Stomach smooth muscle (tissue), 2 donors: Measurements from ENCODE around the gene MAP3K21.

Experiments used
- H3K27ac ChIP-seq: one replicate; pipeline ENCODE4 v1.7.0; 2013; ENCODE audit warnings: mild to moderate bottlenecking, low read length, inconsistent platforms
- H3K27me3 ChIP-seq, 2 donors: one replicate each; pipeline ENCODE4 v1.7.0; 2013; ENCODE audit warnings: low read length in 2 of 2; ENCODE audit not compliant: insufficient read depth in 2 of 2, control insufficient read depth in 1 of 2
- H3K36me3 ChIP-seq, 2 donors: one replicate each; pipeline ENCODE4 v1.7.0; 2013; ENCODE audit warnings: low read length in 2 of 2; ENCODE audit not compliant: control insufficient read depth in 2 of 2, insufficient read depth in 2 of 2
- H3K4me1 ChIP-seq: one replicate; pipeline ENCODE4 v1.7.0; 2013; ENCODE audit warnings: low read length; ENCODE audit not compliant: control insufficient read depth, insufficient read depth
- H3K4me3 ChIP-seq, 2 donors: one replicate each; pipeline ENCODE4 v1.7.0; 2013; ENCODE audit warnings: low read length in 2 of 2
- H3K9ac ChIP-seq, 2 donors: one replicate each; pipeline ENCODE4 v1.7.0; 2013; ENCODE audit warnings: low read length in 2 of 2, mild to moderate bottlenecking in 1 of 2
- H3K9me3 ChIP-seq, 2 donors: one replicate each; pipeline ENCODE4 v1.7.0; 2013; ENCODE audit warnings: low read length in 2 of 2; ENCODE audit not compliant: control insufficient read depth in 2 of 2
- donor health status: healthy.
- donor health status: Pancreatic carcinoma.

The MAP3K21 gene

DNA sequence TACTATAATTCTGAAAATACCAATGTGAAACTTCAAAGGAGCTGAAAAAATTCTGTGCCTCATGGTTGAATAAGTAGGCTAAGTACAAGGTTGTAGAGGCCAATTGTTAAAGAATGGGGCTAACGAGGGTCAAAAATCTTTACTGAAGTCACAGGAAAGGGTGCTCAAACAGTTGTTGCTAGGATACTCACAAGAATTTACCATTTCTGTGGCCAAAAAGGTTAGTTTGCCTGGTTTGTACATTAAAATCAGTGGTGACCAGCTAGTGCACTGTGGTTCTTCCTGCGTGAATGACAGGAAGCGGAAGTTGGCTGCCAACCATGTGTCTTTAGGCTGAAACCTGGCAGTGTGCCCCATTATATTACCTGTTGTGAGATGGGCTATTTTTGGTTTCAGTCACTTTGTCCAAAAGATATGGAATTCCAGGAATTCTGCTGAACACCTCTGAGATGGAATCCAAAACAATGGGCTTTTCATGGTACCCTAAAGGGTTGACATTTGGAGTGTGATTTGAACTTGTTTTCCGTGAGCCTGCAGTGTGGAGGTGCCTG, 13.5 kb downstream of the MAP3K21 start:
- H3K36me3 ChIP-seq, result no peaks in the 10 kb centered on the region
- H3K4me1 ChIP-seq, result no peaks in the 10 kb centered on the region
- no peak overlapping the region for H3K4me3 ChIP-seq
- no peak overlapping the region for H3K27ac ChIP-seq
- peaks cover 0 to 2% of the 10 kb centered on the region in 2 donors for H3K27me3 ChIP-seq
- H3K9me3 ChIP-seq, result no peaks in the 10 kb centered on the region
- no peak overlapping the region for H3K9ac ChIP-seq

DNA sequence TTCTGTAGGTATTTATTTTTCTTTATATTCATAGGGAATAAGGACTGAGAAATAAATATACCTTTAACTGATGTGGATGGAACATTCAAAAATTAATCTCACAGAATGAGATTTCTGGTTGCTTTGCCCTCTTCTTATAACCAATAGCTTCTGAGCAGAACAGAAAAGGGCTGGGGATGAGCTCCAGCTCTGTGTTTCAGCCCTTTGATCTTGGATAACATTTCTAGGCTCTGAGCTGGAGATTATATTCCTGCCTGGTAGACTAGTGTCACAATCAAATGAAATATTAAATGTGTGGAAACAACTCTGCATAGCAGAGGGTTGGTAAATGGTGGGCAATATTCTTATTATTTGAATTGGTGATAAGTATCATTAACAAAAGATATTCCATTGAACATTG, 14.6 kb downstream of the MAP3K21 start:
- H3K9ac ChIP-seq, result no peak overlapping the region
- H3K4me1 ChIP-seq, result no peaks in the 10 kb centered on the region
- peaks cover 0 to 2% of the 10 kb centered on the region in 2 donors for H3K27me3 ChIP-seq
- no peaks in the 10 kb centered on the region for H3K36me3 ChIP-seq
- no peak overlapping the region for H3K27ac ChIP-seq
- no peak overlapping the region for H3K4me3 ChIP-seq
- H3K9me3 ChIP-seq, result no peaks in the 10 kb centered on the region

DNA sequence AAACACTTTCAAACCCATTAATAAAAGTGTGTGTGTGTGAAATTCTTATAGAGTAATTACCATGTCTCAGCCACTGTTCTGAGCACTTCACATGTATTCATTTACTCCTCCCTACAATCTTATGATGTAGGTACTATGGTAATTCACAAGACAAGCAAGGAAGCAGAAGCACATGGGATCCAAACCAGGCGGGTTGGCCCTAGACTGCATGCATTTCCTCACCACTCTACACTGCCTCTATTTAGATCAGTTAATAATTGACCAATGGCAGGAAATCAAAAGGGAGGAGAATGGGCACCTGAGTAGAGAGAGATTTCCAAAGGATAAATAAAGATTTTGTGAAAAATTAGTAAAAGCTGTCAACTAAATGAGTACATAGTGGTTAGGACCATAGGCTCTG, 15.7 kb downstream of the MAP3K21 start:
- no peaks in the 10 kb centered on the region for H3K9me3 ChIP-seq
- H3K4me1 ChIP-seq, result no peaks in the 10 kb centered on the region
- no peak overlapping the region for H3K27ac ChIP-seq

DNA sequence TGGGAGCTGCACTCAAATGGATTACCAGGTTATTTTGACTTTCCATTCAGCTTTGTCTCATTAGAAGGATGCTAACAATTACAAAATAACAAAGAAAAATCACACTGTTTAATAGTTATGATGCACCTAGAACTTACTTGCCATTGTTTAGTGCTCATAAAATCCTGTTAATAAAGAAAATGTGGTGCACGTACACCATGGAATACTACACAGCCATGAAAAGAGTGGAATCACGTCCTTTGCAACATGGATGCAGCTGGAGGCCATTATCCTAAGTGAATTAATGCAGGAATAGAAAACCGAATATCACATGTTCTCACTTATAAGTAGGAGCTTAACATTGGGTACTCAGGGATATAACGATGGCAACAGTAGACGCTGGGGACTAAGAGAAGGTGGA, 19.8 kb downstream of the MAP3K21 start:
- H3K27me3 ChIP-seq, result no peaks in the 10 kb centered on the region
- H3K9me3 ChIP-seq, result no peaks in the 10 kb centered on the region
- no peaks in the 10 kb centered on the region for H3K4me1 ChIP-seq
- no peaks in the 10 kb centered on the region for H3K36me3 ChIP-seq
- H3K9ac ChIP-seq, result no peak overlapping the region
- no peak overlapping the region for H3K4me3 ChIP-seq
- no peak overlapping the region for H3K27ac ChIP-seq

More for the DNA sequence above, 15.7 kb downstream of the MAP3K21 start:
- Histone ChIP-seq H3K27me3 (no peaks in the 10 kb centered on the region), H3K9ac (no peak overlapping the region), H3K4me3 (no peak overlapping the region), H3K36me3 (no peaks in the 10 kb centered on the region)

DNA sequence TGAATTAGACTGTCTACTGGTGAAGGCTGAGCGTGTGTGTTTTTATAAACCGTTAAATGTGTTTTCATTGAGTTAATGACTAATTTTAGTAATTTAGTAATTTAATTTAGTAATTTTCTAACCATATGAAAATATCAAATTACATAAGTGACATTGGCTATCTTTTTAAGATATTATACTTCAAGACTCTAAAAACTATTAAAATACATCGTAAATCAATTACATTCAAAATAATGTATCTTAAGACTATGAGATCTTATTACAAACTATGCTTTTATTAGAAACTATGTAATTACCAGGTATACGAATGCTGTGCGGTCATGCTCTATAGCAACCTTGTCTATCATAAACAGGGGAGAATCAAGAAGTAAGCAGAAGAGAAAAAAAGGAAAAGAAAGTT, 21.6 kb downstream of the MAP3K21 start:
- no peak overlapping the region for H3K9ac ChIP-seq
- H3K36me3 ChIP-seq, result no peaks in the 10 kb centered on the region
- H3K27ac ChIP-seq, result no peak overlapping the region
- no peaks in the 10 kb centered on the region for H3K9me3 ChIP-seq
- no peak overlapping the region for H3K4me3 ChIP-seq
- H3K4me1 ChIP-seq, result no peaks in the 10 kb centered on the region
- no peaks in the 10 kb centered on the region for H3K27me3 ChIP-seq

DNA sequence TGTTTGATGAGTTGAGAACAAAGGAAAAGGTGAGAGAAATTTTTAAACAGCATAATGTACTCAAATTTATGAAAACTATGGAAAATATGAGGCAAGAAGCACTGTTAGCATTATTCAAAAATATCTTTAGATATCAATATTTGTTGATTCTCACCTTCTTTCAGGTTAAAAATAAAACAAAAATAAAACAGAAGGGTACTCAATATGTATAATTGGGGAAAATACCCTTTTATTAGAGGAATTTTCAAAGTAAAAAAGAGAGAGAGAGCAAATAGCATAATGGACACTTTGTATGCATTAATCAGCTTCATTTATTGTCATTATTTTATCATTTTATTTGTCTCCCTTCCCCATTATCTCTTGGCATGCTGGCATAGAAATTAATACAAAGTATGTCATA, 27.5 kb downstream of the MAP3K21 start:
- Histone ChIP-seq H3K9ac (no peak overlapping the region), H3K9me3 (no peaks in the 10 kb centered on the region), H3K27ac (no peak overlapping the region), H3K36me3 (no peaks in the 10 kb centered on the region), H3K4me1 (no peaks in the 10 kb centered on the region), H3K27me3 (no peaks in the 10 kb centered on the region), H3K4me3 (no peak overlapping the region)

DNA sequence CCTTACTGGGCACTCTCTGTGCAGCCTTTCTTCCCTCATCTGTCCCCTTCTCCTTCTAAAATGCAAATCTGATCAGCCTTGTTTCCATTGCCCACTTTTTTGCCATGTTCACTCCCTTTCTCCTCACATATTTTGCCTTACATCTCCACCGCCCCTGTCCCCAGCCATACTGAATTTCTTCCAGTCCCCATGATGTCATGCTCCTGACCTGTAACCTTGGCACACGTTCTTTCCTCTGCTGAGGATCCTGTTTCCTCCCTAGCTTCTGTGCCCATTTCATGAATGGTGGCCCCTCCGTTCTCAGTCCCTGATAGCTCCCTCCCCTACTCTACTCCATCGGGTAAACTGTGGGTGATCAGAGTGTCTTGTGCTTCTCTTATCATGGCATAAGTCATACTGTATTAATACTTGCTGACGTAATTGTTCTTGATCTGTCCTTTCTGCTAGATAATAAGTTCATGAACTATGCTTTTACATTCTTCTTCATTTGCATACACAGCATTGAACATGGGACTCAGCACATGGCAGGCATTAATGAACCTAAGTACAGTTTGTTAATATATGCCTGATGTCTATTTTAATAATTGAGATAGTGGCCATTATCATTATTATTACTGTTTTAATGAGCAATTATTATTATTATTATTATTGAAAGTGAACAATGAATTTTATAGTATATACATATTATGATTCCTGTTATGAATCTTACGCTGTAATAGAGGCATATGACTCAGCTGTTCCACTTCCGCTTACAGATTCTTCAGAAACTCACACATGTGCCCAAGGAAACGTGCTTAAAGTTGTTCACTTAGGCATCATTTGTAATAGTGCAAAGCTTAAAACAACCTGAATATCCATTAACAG, 28.5 kb downstream of the MAP3K21 start:
- no peak overlapping the region for H3K9ac ChIP-seq
- H3K27me3 ChIP-seq, result no peaks in the 10 kb centered on the region
- no peaks in the 10 kb centered on the region for H3K4me1 ChIP-seq
- no peak overlapping the region for H3K4me3 ChIP-seq
- no peaks in the 10 kb centered on the region for H3K36me3 ChIP-seq
- H3K27ac ChIP-seq, result no peak overlapping the region
- H3K9me3 ChIP-seq, result no peaks in the 10 kb centered on the region

DNA sequence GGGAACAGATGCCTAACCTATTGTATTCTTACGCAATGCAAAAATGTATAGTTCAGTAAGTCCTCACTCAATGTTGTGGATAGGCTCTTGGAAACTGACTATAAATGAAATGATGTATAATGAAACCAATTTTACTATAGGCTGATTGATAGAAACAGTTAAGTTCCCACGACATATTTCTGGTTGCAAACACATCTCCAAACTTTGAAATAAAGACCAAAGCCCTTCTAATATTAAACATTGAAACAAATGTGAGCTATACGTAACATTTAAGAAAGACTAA, 29.1 kb downstream of the MAP3K21 start:
- H3K27ac ChIP-seq, result no peak overlapping the region
- H3K36me3 ChIP-seq, result no peaks in the 10 kb centered on the region
- no peaks in the 10 kb centered on the region for H3K9me3 ChIP-seq
- H3K4me3 ChIP-seq, result no peak overlapping the region
- H3K9ac ChIP-seq, result no peak overlapping the region
- H3K4me1 ChIP-seq, result no peaks in the 10 kb centered on the region
- no peaks in the 10 kb centered on the region for H3K27me3 ChIP-seq

DNA sequence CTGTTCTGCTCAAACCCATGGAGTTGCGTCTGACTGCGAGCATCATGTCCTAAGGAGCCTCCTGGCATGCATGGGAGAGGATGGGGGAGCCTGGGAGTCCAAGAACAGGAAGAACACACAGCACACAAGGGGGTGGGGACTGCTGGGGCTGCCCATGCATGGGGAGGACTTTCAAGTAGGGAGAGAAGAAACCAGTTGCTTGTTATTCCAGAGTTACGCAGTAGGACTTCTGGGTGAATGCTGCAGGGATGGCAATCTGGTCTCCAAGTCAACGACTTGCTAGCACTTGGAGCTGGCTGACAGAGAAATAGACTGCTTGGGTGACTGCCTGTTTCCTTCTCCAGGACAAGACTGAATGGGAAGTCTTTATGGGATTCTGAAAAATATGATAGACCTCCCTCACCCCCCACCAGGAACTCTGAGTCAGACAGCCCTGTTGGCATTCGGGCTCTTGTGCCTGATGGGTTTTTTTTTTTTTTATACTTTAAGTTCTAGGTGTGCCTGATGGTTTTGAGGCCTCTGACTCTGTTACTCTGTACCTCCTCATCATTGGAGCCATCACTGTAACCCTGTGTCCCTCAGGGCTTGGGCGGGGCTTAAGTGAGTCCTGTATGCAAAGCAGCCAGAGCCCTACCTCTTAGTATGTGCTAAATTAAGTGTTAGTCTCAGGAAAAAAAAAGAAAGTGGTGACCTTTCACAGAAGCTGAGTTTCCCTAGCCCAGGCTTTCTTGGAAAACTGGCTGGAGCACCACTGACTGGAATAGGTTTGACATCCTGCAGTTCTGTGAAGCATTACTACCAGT, 30.3 kb downstream of the MAP3K21 start:
- H3K4me1 ChIP-seq, result no peaks in the 10 kb centered on the region
- H3K9ac ChIP-seq, result no peak overlapping the region
- no peak overlapping the region for H3K27ac ChIP-seq

DNA sequence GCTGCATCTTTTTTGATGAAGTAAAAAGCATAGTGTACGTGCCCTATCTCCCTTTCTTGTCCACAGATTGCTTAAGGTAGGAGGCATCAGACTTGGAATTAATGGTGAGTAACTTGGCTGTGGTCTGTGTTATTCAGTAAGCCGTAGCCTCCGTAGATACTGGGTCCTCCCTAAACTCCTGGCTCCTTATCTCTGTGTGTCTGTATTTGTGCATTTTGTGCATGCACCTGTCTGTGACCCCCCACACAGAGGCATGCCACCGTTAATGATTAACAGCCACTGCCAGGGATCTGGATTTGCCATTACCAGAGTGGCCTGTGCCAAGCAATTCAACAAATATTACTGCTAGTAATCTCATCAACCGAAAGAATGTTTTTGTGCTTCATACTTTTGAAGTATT, 31.9 kb downstream of the MAP3K21 start:
- H3K36me3 ChIP-seq, result no peaks in the 10 kb centered on the region
- no peak overlapping the region for H3K4me3 ChIP-seq
- H3K27me3 ChIP-seq, result no peaks in the 10 kb centered on the region
- H3K27ac ChIP-seq, result no peak overlapping the region
- H3K9me3 ChIP-seq, result no peaks in the 10 kb centered on the region
- H3K4me1 ChIP-seq, result no peaks in the 10 kb centered on the region
- no peak overlapping the region for H3K9ac ChIP-seq

More for the DNA sequence above, 30.3 kb downstream of the MAP3K21 start:
- Histone ChIP-seq H3K4me3 (no peak overlapping the region), H3K27me3 (no peaks in the 10 kb centered on the region), H3K36me3 (no peaks in the 10 kb centered on the region), H3K9me3 (no peaks in the 10 kb centered on the region)

DNA sequence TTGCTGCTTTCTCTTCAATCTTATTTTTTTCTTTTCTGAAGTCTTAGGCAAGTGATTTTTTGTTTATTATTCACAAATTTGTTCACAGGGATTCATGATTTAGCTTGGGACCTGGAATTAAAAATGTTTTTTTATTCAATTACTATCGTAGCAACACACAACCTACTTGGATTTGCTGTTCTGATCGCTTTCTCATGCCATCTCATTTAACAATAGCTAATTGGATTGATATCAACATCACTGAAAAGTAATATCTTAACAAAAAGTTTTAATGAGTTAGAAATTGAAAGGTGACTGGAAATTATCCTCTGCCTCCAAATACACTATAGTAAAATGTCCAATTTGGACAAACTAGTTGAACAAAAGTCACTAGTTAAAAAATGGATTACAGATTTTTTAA, 32.4 kb downstream of the MAP3K21 start:
- Histone ChIP-seq H3K9ac (no peak overlapping the region), H3K4me3 (no peak overlapping the region), H3K9me3 (no peaks in the 10 kb centered on the region), H3K36me3 (no peaks in the 10 kb centered on the region), H3K27me3 (no peaks in the 10 kb centered on the region), H3K4me1 (no peaks in the 10 kb centered on the region), H3K27ac (no peak overlapping the region)
